GM13977 (cell line): Measurements from ENCODE around the gene PDE4B.
A peak's percentile ranks its signal among the peaks of the same experiment; 100 is the strongest.

ENCODE experiments used
- DNase-seq: peaks from one replicate; pipeline ENCODE4 v3.0.0; 2012; ENCODE audit warnings: low spot score
- CTCF ChIP-seq: IDR thresholded peaks from 2 replicates; pipeline ENCODE4 v1.5.1; 2012; ENCODE audit warnings: mild to moderate bottlenecking, control low read depth; ENCODE audit not compliant: insufficient read depth; ENCODE audit errors: extremely low read depth, missing control alignments
- in situ Hi-C: fragments of 300-500 bp; cut with MboI; formaldehyde crosslinking; loops from one replicate; pipeline ENCODE4 v1.12.0; 2022; ENCODE audit warnings: low sequenced_read_pairs, low pct_unique_long_range_greater_than_20kb, mixed read lengths, inconsistent platforms; ENCODE audit not compliant: unreplicated experiment

PDE4B gene

GRCh38 chr1:66374561-66375111 lies 581.9 kb downstream of the PDE4B start:
- in situ Hi-C loops: loop anchor here (10.0 kb wide), 1 partner anchor 60 kb away; no protein-coding TSS in a partner anchor
- peak; percentile 31 for DNase-seq

GRCh38 chr1:66375125-66375524 lies 582.4 kb downstream of the PDE4B start:
- TF ChIP-seq CTCF: peak; percentile 37
- in situ Hi-C loops: loop anchor here (10.0 kb wide), 1 partner anchor 60 kb away; no protein-coding TSS in a partner anchor
- DNase-seq: no peak

More at GRCh38 chr1:66374561-66375111, 581.9 kb downstream of the PDE4B start:
- TF ChIP-seq CTCF: no peak

- no peak for TF ChIP-seq CTCF
- no peak for DNase-seq
- in situ Hi-C loops: no loop called here
Observed at GRCh38 chr1:66380452-66381212, 587.9 kb downstream of the PDE4B start.

- in situ Hi-C loops: no loop called here
- no peak for TF ChIP-seq CTCF
- DNase-seq: no peak
Observed at GRCh38 chr1:66381621-66382275, 589.1 kb downstream of the PDE4B start.

GRCh38 chr1:66383168-66383567 lies 590.5 kb downstream of the PDE4B start:
- in situ Hi-C loops: no loop called here
- DNase-seq: no peak
- no peak for TF ChIP-seq CTCF

GRCh38 chr1:66383611-66384010 lies 590.9 kb downstream of the PDE4B start:
- in situ Hi-C loops: no loop called here
- DNase-seq: no peak
- no peak for TF ChIP-seq CTCF
